GM10266 (cell line): ENCODE measurements around the gene C11orf54.

Experiments
- DNase-seq: peaks from one replicate; pipeline ENCODE4 v3.0.0; 2012; ENCODE audit errors: extremely low spot score
- CTCF ChIP-seq: IDR thresholded peaks from 2 replicates; pipeline ENCODE4 v1.5.1; 2012; ENCODE audit warnings: mild to moderate bottlenecking, low read depth; ENCODE audit not compliant: control insufficient read depth, insufficient read depth; ENCODE audit errors: missing control alignments

The C11orf54 gene

GRCh38 chr11:93727985-93728791, 13.3 kb upstream of the C11orf54 start:
- no peak for TF ChIP-seq CTCF
- no peak for DNase-seq

- TF ChIP-seq CTCF: no peak
- DNase-seq: no peak
These were observed 12.7 kb upstream of the C11orf54 start for GRCh38 chr11:93728792-93729128.

GRCh38 chr11:93729129-93729616, 12.3 kb upstream of the C11orf54 start:
- DNase-seq: no peak
- no peak for TF ChIP-seq CTCF

- TF ChIP-seq CTCF: no peak
- DNase-seq: no peak
These were observed 11.1 kb upstream of the C11orf54 start for GRCh38 chr11:93730108-93731107.

- DNase-seq: no peak
- no peak for TF ChIP-seq CTCF
These were observed 9.1 kb upstream of the C11orf54 start for GRCh38 chr11:93732237-93732892.

GRCh38 chr11:93733474-93733873, 8.0 kb upstream of the C11orf54 start:
- no peak for DNase-seq
- TF ChIP-seq CTCF: no peak
